ENCODE measurements around the gene TBX6. TPM values are rescaled to one million over a fixed set of nuclear protein-coding genes. Genes with fewer than 3 reads are reported as not detected.

Gene TBX6
- total RNA-seq, 1 experiment from 2014 or later = 0.46 TPM

DNA sequence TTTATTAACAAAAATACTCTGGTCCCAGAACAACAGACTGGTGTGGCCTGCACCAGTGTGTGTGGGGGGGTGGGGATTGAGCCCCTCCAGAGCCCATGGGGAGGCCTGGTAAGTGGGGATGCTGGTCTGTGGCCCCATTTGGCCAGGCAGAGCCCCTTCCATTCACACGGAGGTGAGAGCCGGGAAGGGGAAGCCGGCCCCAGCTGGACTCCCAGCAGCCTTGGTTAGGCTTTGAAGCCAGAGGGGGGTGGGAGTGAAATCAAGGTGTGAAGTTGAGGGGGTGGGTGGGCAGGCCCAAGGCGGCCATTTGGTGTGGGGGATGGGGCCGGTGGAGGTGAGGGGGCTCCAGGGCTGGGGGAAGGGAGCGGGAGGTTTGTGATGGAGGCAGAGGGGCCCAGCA lies 5.9 kb downstream of the TBX6 start:
- BruUV-seq (replicated peaks) = no TSS peak

DNA sequence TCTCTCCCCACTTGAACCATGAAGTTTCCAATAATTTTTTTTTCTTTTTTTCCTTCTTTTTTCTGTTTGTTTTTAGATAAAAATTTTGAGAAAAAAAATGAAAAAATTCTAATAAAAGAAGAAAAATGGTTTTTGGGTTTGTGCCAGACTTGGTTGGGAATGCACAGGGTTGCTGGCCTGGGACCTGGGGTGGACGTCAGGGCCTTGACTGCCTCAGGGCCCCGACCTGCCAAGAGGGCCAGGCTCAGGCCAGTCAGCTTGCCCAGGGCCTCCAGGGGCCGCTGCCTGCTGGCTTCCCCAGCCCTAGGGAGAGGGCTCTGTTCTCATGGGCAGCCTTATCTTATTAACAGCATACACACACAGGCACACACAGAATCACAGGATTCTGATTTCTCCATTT lies 6.5 kb downstream of the TBX6 start:
- CTCF ChIA-PET = no interaction called here
- H3K4me1 ChIP-seq (ENCODE audit: control insufficient read depth, insufficient read depth, low read length) = peaks cover 7% of the 10 kb centered on the region; the same call in 1 of the 2 replicates
- BruUV-seq (replicated peaks) = no TSS peak
- H3K27me3 ChIP-seq (ENCODE audit: control insufficient read depth, insufficient read depth, low read length) = no peaks in the 10 kb centered on the region
- POLR2A ChIA-PET = no interaction called here
- no peak overlapping the region for H3K4me3 ChIP-seq (ENCODE audit: low read depth in 2 of 2, low read length in 2 of 2)
- in situ Hi-C loops (cut with HindIII; ENCODE audit: low pct_unique_long_range_greater_than_20kb, low sequenced_read_pairs) = no loop called here
- H3K27ac ChIP-seq (ENCODE audit: low read length) = no peak overlapping the region
- no peaks in the 10 kb centered on the region for H3K9me3 ChIP-seq (ENCODE audit: control insufficient read depth, insufficient read depth, low read depth, low read length)
- ATAC-seq (peak; percentile 22; the same call in 1 of the 2 replicates), DNase-seq (ENCODE audit: low read depth, low spot score) (no peak)
- H3K36me3 ChIP-seq (ENCODE audit: control insufficient read depth, insufficient read depth, low read length) = peaks cover 5% of the 10 kb centered on the region
- no peak for TF ChIP-seq POLR2AphosphoS5 (IDR thresholded peaks at IDR 0.05; ENCODE audit: low read depth, low read length)
- TF ChIP-seq, protein P1, sequence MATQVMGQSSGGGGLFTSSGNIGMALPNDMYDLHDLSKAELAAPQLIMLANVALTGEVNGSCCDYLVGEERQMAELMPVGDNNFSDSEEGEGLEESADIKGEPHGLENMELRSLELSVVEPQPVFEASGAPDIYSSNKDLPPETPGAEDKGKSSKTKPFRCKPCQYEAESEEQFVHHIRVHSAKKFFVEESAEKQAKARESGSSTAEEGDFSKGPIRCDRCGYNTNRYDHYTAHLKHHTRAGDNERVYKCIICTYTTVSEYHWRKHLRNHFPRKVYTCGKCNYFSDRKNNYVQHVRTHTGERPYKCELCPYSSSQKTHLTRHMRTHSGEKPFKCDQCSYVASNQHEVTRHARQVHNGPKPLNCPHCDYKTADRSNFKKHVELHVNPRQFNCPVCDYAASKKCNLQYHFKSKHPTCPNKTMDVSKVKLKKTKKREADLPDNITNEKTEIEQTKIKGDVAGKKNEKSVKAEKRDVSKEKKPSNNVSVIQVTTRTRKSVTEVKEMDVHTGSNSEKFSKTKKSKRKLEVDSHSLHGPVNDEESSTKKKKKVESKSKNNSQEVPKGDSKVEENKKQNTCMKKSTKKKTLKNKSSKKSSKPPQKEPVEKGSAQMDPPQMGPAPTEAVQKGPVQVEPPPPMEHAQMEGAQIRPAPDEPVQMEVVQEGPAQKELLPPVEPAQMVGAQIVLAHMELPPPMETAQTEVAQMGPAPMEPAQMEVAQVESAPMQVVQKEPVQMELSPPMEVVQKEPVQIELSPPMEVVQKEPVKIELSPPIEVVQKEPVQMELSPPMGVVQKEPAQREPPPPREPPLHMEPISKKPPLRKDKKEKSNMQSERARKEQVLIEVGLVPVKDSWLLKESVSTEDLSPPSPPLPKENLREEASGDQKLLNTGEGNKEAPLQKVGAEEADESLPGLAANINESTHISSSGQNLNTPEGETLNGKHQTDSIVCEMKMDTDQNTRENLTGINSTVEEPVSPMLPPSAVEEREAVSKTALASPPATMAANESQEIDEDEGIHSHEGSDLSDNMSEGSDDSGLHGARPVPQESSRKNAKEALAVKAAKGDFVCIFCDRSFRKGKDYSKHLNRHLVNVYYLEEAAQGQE (IDR thresholded peaks at IDR 0.05; ENCODE audit: insufficient read depth in 1 of 2, low read depth in 2 of 2, low read length in 1 of 2) = no peak
- no peak for TF ChIP-seq TCF7L2 (IDR thresholded peaks at IDR 0.05; ENCODE audit: low read depth, low read length)
- TF ChIP-seq SIN3A (IDR thresholded peaks at IDR 0.05; ENCODE audit: borderline replicate concordance, insufficient read depth, low read depth, low read length) = no peak
- intact Hi-C loops (cut with micrococcal nuclease; ENCODE audit: unreplicated experiment) = no loop called here

More for the DNA sequence above, 5.9 kb downstream of the TBX6 start:
- Histone ChIP-seq H3K27me3 (ENCODE audit: control insufficient read depth, insufficient read depth, low read length) (no peaks in the 10 kb centered on the region), H3K4me1 (ENCODE audit: control insufficient read depth, insufficient read depth, low read length) (peaks cover 13% of the 10 kb centered on the region), H3K27ac (ENCODE audit: low read length) (no peak overlapping the region), H3K4me3 (ENCODE audit: low read depth in 2 of 2, low read length in 2 of 2) (no peak overlapping the region), H3K36me3 (ENCODE audit: control insufficient read depth, insufficient read depth, low read length) (peaks cover 4% of the 10 kb centered on the region; the same call in 1 of the 2 replicates), H3K9me3 (ENCODE audit: control insufficient read depth, insufficient read depth, low read depth, low read length) (no peaks in the 10 kb centered on the region)
- intact Hi-C loops (cut with micrococcal nuclease; ENCODE audit: unreplicated experiment) = no loop called here
- in situ Hi-C loops (cut with HindIII; ENCODE audit: low pct_unique_long_range_greater_than_20kb, low sequenced_read_pairs) = no loop called here
- POLR2A ChIA-PET = no interaction called here
- CTCF ChIA-PET = no interaction called here
- TF ChIP-seq, protein P2, sequence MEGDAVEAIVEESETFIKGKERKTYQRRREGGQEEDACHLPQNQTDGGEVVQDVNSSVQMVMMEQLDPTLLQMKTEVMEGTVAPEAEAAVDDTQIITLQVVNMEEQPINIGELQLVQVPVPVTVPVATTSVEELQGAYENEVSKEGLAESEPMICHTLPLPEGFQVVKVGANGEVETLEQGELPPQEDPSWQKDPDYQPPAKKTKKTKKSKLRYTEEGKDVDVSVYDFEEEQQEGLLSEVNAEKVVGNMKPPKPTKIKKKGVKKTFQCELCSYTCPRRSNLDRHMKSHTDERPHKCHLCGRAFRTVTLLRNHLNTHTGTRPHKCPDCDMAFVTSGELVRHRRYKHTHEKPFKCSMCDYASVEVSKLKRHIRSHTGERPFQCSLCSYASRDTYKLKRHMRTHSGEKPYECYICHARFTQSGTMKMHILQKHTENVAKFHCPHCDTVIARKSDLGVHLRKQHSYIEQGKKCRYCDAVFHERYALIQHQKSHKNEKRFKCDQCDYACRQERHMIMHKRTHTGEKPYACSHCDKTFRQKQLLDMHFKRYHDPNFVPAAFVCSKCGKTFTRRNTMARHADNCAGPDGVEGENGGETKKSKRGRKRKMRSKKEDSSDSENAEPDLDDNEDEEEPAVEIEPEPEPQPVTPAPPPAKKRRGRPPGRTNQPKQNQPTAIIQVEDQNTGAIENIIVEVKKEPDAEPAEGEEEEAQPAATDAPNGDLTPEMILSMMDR (IDR thresholded peaks at IDR 0.05) = no peak
- TF ChIP-seq SIN3A (IDR thresholded peaks at IDR 0.05; ENCODE audit: borderline replicate concordance, insufficient read depth, low read depth, low read length) = no peak
- no peak for TF ChIP-seq POLR2AphosphoS5 (IDR thresholded peaks at IDR 0.05; ENCODE audit: low read depth, low read length)
- TF ChIP-seq, protein P1 (IDR thresholded peaks at IDR 0.05; ENCODE audit: insufficient read depth in 1 of 2, low read depth in 2 of 2, low read length in 1 of 2) = no peak
- no peak for TF ChIP-seq TCF7L2 (IDR thresholded peaks at IDR 0.05; ENCODE audit: low read depth, low read length)
- ATAC-seq = no peak
- no peak for DNase-seq (ENCODE audit: low read depth, low spot score)
